ENCODE data around the gene TPP1. TPM values are rescaled to one million over a fixed set of nuclear protein-coding genes. Genes with fewer than 3 reads are reported as not detected.

TPP1 gene
- total RNA-seq, 1 donor from 2014 or later, result 207 TPM

- peaks cover 49% of the 10 kb centered on the region for H3K4me1 ChIP-seq
- no peak for ATAC-seq
- intact Hi-C loops (cut with DNase I), result loop anchor here (5.0 kb wide), 1 partner anchor 78 kb away; the partner anchor contains the start of gene MRPL17
- no peaks in the 10 kb centered on the region for H3K27me3 ChIP-seq
- peak overlapping the region; percentile 81 for H3K27ac ChIP-seq
- DNase-seq, result no peak
- H3K36me3 ChIP-seq, result peaks cover 41% of the 10 kb centered on the region
- no peaks in the 10 kb centered on the region for H3K9me3 ChIP-seq
- peak overlapping the region; percentile 60 for H3K4me3 ChIP-seq
- no peak for TF ChIP-seq CTCF (IDR thresholded peaks at IDR 0.05)
Observed at GRCh38 chr11:6604790-6605189, 14.4 kb downstream of the TPP1 start.

GRCh38 chr11:6604081-6604626 lies 15.1 kb downstream of the TPP1 start:
- Histone ChIP-seq H3K27me3 (no peaks in the 10 kb centered on the region), H3K9me3 (no peaks in the 10 kb centered on the region), H3K36me3 (peaks cover 41% of the 10 kb centered on the region), H3K4me3 (peak overlapping the region; percentile 60), H3K4me1 (peaks cover 49% of the 10 kb centered on the region), H3K27ac (peak overlapping the region; percentile 81)
- DNase-seq (no peak), ATAC-seq (peak; percentile 47)
- intact Hi-C loops (cut with DNase I), result no loop called here
- peak; percentile 27 for TF ChIP-seq CTCF (IDR thresholded peaks at IDR 0.05)

GRCh38 chr11:6603287-6604080 lies 15.7 kb downstream of the TPP1 start, which contains the start of the genes ILK and RRP8:
TSS of gene ILK (plus strand) at chr11:6603774. CDS start at chr11:6604272, 498 bp downstream.
TSS of gene RRP8 (minus strand) at chr11:6603616. CDS start at chr11:6603502, 114 bp downstream.
- Histone ChIP-seq H3K36me3 (peaks cover 41% of the 10 kb centered on the region), H3K27ac (peak within 1 kb of the TSS; percentile 81), H3K9me3 (no peaks in the 10 kb centered on the region), H3K4me1 (peaks cover 49% of the 10 kb centered on the region), H3K27me3 (no peaks in the 10 kb centered on the region), H3K4me3 (peak within 1 kb of the TSS; percentile 60)
- peak; percentile 97 for ATAC-seq
- peak; percentile 19 for TF ChIP-seq CTCF (IDR thresholded peaks at IDR 0.05)
- DNase-seq, result peak; percentile 96
- intact Hi-C loops (cut with DNase I), result no loop called here

- Histone ChIP-seq H3K9me3 (no peaks in the 10 kb centered on the region), H3K4me3 (peak overlapping the region; percentile 60), H3K27me3 (no peaks in the 10 kb centered on the region), H3K4me1 (peaks cover 39% of the 10 kb centered on the region), H3K27ac (peak overlapping the region; percentile 81), H3K36me3 (peaks cover 45% of the 10 kb centered on the region)
- ATAC-seq (no peak), DNase-seq (no peak)
- intact Hi-C loops (cut with DNase I), result no loop called here
- no peak for TF ChIP-seq CTCF (IDR thresholded peaks at IDR 0.05)
Observed at GRCh38 chr11:6602096-6602940, 16.9 kb downstream of the TPP1 start.

GRCh38 chr11:6601041-6601461 lies 18.2 kb downstream of the TPP1 start:
- peak; percentile 48 for DNase-seq
- Histone ChIP-seq H3K27ac (no peak overlapping the region), H3K27me3 (no peaks in the 10 kb centered on the region), H3K4me1 (peaks cover 28% of the 10 kb centered on the region), H3K36me3 (peaks cover 55% of the 10 kb centered on the region), H3K4me3 (no peak overlapping the region), H3K9me3 (no peaks in the 10 kb centered on the region)
- ATAC-seq, result no peak
- TF ChIP-seq CTCF (IDR thresholded peaks at IDR 0.05), result no peak
- intact Hi-C loops (cut with DNase I), result no loop called here
